Bronchus fibroblast of lung (primary cell): ENCODE measurements around the gene ZC3H12D. TPM values are rescaled to one million over a fixed set of nuclear protein-coding genes. Genes with fewer than 3 reads are reported as not detected.

Experiments used
- total RNA-seq: library from RNA; depleted of rRNA; stranded (reverse); fragments of >200 nt; gene quantifications from 2 replicates; pipeline ENCODE4 v1.2.3, GENCODE V29; 2015

ZC3H12D gene
- under 0.01 and 0.17 TPM in 2 replicates for total RNA-seq

DNA sequence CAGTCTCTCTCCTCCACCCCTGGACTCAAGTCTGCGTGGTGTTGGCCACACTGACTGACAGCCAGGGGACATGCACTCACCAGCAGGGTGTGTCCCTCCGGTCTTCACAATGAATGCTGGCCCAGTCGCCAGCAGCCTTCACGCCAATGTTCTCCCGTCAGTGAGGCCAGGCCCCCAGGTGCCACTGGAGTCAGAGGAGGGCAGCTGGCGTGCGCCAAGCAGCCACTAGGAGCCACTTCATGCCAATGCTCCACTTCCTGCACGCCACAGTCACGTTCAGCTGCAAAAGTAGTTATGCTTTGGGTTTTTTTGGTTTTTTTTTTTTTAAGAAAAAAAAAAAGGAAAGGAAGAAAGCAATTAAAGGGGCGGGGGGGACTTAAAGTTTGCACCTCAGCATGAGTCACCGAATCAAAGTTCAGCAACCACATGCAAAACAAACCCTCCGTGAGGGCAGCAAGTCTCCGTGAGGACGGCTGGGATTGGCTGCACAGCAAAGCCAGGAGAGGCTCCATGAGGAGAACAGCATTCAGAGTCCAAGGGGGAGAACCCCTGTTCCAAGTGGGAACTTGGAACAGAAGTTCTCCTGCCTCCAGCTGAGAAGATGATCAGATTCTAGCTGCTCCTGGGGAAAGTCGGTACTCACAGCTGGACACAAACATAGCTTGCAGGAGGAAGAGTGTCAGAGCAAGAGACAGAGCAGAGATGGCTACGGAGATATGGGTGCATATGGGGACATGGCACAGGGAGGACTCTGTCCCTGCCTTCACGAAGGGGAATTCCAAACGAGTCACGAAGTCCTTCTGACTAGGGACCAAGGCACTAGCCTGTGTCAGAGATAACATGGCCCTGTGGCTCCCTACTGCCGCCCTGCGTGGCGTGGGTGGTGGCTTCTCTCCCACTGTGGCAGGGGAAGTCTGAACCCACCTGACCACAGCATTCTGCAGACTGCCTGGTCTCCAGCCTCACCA, at the start of gene ZC3H12D:
Gene ZC3H12D, minus strand, starts transcription at position 282 of the 968 bp plus-strand sequence. CDS start 10,471 bp downstream, outside the sequence.

DNA sequence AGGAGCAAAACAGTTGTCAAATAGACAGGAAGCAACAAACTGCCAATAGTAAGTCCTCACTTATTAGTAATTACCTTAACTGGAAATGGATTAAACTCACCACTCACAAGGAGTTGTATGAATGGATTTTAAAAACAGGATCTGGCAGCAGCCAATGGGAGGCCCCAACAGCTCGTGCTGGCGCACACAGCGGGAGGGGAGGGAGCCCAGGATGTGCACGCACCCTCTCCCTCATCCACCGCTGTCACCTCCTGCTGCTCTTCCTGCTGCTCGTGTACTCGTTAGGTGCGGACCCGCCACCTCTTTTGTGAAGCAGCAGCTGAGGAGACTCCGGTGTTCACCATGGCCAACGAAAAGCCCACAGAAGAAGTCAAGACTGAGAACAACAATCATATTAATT, 84.8 kb downstream of the ZC3H12D start, which contains the start of gene SUMO4:
Gene SUMO4, plus strand, starts transcription at position 213 of the 400 bp plus-strand sequence. Its CDS starts 130 bp downstream, at position 343.

Other genes starting within 250 kb of the ZC3H12D start
- 13.8 and 15.5 TPM in 2 replicates for gene TAB2, start 167.3 kb downstream of the ZC3H12D start, total RNA-seq
- 0.67 TPM in 1 of 2 replicates, not detected in the other for gene SUMO4, start 84.8 kb downstream of the ZC3H12D start, total RNA-seq
- gene PPIL4, start 61.0 kb upstream of the ZC3H12D start, total RNA-seq: 12.6 and 19.5 TPM in 2 replicates
- gene GINM1, start 81.4 kb upstream of the ZC3H12D start, total RNA-seq: 21.4 and 25.2 TPM in 2 replicates
- 17.2 and 17.8 TPM in 2 replicates for gene KATNA1, start 163.7 kb upstream of the ZC3H12D start, total RNA-seq
- gene LATS1, start 233.1 kb upstream of the ZC3H12D start, total RNA-seq: 7.7 and 7.9 TPM in 2 replicates